Neural cell (in vitro differentiated cells): ENCODE results near the gene MCCC1.
"Not testable (repeated sequence)": the region's sequence is repeated elsewhere in the genome, so short reads cannot be mapped to it uniquely, and the experiment has no call there.

Source experiments
- EP300 ChIP-seq: fragments of 450-650 bp; conservative IDR thresholded peaks from 2 replicates; pipeline ENCODE4 v1.6.1; 2014; ENCODE audit warnings: antibody characterized with exemption, mild to moderate bottlenecking, moderate library complexity; ENCODE audit not compliant: poor library complexity, severe bottlenecking
- EZH2 ChIP-seq: fragments of 200-600, 300-800 bp; shearing (Covaris generic), sonication (generic); IDR thresholded peaks from 2 replicates; pipeline ENCODE4 v1.6.1; 2014; ENCODE audit warnings: antibody characterized with exemption, low read length, borderline replicate concordance, mild to moderate bottlenecking; ENCODE audit not compliant: insufficient read depth, poor library complexity, severe bottlenecking
- MXI1 ChIP-seq: fragments of 450-650 bp; conservative IDR thresholded peaks from 2 replicates; pipeline ENCODE4 v1.6.1; 2014; ENCODE audit warnings: antibody characterized with exemption, mild to moderate bottlenecking; ENCODE audit not compliant: poor library complexity, severe bottlenecking
- POLR2AphosphoS5 ChIP-seq: IDR thresholded peaks from 2 replicates; pipeline ENCODE4 v1.6.1; 2012
- RAD21 ChIP-seq: fragments of 450-650 bp; conservative IDR thresholded peaks from 2 replicates; pipeline ENCODE4 v1.6.1; 2014; ENCODE audit warnings: antibody characterized with exemption, mild to moderate bottlenecking, moderate library complexity
- REST ChIP-seq: IDR thresholded peaks from 2 replicates; pipeline ENCODE4 v1.6.1; 2012; ENCODE audit warnings: borderline replicate concordance
- SMC3 ChIP-seq: fragments of 450-650 bp; conservative IDR thresholded peaks from 2 replicates; pipeline ENCODE4 v1.6.1; 2014; ENCODE audit warnings: antibody characterized with exemption, mild to moderate bottlenecking, moderate library complexity; ENCODE audit not compliant: poor library complexity
- TAF1 ChIP-seq: IDR thresholded peaks from 2 replicates; pipeline ENCODE4 v1.6.1; 2012; ENCODE audit warnings: low read depth
- TF ChIP-seq, protein P1 (sequence below): fragments of 450-650 bp; IDR thresholded peaks from 2 replicates; pipeline ENCODE4 v1.5.1; 2014; ENCODE audit warnings: antibody characterized with exemption, mild to moderate bottlenecking, moderate library complexity; ENCODE audit not compliant: poor library complexity, severe bottlenecking

- not testable (repeated sequence) for TF ChIP-seq EZH2, EP300, RAD21, REST, POLR2AphosphoS5, TAF1, MXI1, SMC3
- TF ChIP-seq, protein P1, sequence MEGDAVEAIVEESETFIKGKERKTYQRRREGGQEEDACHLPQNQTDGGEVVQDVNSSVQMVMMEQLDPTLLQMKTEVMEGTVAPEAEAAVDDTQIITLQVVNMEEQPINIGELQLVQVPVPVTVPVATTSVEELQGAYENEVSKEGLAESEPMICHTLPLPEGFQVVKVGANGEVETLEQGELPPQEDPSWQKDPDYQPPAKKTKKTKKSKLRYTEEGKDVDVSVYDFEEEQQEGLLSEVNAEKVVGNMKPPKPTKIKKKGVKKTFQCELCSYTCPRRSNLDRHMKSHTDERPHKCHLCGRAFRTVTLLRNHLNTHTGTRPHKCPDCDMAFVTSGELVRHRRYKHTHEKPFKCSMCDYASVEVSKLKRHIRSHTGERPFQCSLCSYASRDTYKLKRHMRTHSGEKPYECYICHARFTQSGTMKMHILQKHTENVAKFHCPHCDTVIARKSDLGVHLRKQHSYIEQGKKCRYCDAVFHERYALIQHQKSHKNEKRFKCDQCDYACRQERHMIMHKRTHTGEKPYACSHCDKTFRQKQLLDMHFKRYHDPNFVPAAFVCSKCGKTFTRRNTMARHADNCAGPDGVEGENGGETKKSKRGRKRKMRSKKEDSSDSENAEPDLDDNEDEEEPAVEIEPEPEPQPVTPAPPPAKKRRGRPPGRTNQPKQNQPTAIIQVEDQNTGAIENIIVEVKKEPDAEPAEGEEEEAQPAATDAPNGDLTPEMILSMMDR, result not testable (repeated sequence)
Observed at GRCh38 chr3:183101040-183101439, 1.7 kb upstream of the MCCC1 start.
